ENCODE results near the gene GLB1L3.

DNA sequence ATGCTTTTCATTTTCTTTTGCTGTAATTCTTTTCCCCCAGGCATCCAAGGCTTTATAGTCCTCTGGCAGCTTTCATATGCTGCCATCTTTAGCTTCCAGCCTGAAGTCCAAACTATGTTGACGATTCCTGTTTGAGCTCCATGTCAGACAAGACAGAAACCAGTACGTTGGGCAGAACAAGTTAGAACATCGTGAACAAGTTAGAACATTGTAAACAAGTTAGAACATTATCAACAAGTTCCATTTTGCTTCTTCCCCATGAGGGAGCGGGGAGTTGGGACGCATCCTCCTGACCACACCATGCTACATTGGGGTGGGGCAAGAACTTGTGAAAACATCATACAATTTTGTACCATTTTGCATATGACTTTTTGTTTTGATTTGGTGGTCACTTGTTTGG lies 79.5 kb downstream of the GLB1L3 start:
- TF ChIP-seq, protein P1, sequence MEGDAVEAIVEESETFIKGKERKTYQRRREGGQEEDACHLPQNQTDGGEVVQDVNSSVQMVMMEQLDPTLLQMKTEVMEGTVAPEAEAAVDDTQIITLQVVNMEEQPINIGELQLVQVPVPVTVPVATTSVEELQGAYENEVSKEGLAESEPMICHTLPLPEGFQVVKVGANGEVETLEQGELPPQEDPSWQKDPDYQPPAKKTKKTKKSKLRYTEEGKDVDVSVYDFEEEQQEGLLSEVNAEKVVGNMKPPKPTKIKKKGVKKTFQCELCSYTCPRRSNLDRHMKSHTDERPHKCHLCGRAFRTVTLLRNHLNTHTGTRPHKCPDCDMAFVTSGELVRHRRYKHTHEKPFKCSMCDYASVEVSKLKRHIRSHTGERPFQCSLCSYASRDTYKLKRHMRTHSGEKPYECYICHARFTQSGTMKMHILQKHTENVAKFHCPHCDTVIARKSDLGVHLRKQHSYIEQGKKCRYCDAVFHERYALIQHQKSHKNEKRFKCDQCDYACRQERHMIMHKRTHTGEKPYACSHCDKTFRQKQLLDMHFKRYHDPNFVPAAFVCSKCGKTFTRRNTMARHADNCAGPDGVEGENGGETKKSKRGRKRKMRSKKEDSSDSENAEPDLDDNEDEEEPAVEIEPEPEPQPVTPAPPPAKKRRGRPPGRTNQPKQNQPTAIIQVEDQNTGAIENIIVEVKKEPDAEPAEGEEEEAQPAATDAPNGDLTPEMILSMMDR (IDR thresholded peaks at IDR 0.05; ENCODE audit: insufficient read depth, low read length, poor library complexity, severe bottlenecking): no peak
- TF ChIP-seq EZH2phosphoT487 (conservative IDR thresholded peaks at IDR 0.05; ENCODE audit: low read length): no peak
